HEK293 (cell line): ENCODE measurements around the gene PDE4DIP.
"Not testable (repeated sequence)": the region's sequence is repeated elsewhere in the genome, so short reads cannot be mapped to it uniquely, and the experiment has no call there.

Experiments used
- CTCF ChIA-PET: fragments of 350-600 bp; formaldehyde crosslinking; extraction: SDS; loops from one replicate; lab custom pipeline; 2021; ENCODE audit warnings: antibody characterized with exemption; lab: Yijun Ruan, JAX
- POLR2A ChIA-PET: fragments of 300-600 bp; formaldehyde crosslinking; extraction: SDS; loops from one replicate; lab custom pipeline; 2020; ENCODE audit warnings: antibody characterized with exemption, inconsistent platforms; lab: Yijun Ruan, JAX
- H3K27ac ChIP-seq: fragments of 200-500 bp; sonication (Bioruptor generic); 2 replicates; pipeline ENCODE4 v1.5.1; 2014; ENCODE audit warnings: low read depth, low read length, control low read depth, inconsistent platforms; ENCODE audit errors: extremely low read depth
- H3K36me3 ChIP-seq, 2 experiments: fragments of 200-500 bp in 1 of 2; sonication (Bioruptor generic) in 1 of 2; 1 replicate in 1 of 2; 2 replicates in 1 of 2; pipeline ENCODE4 v1.5.1; 2014 to 2017; ENCODE audit warnings: inconsistent platforms in 2 of 2, low read length in 2 of 2; ENCODE audit not compliant: control insufficient read depth in 2 of 2, insufficient read depth in 1 of 2
- H3K4me1 ChIP-seq: fragments of 200-500 bp; sonication (Bioruptor generic); 2 replicates; pipeline ENCODE4 v1.5.1; 2014; ENCODE audit warnings: mild to moderate bottlenecking, low read length, inconsistent platforms; ENCODE audit not compliant: control insufficient read depth, insufficient read depth
- H3K4me3 ChIP-seq: 2 replicates; pipeline ENCODE4 v1.5.1; 2011; ENCODE audit warnings: low read depth, mild to moderate bottlenecking, control low read depth, low read length, moderate library complexity
- H3K9me3 ChIP-seq: fragments of 200-500 bp; sonication (Bioruptor generic); 2 replicates; pipeline ENCODE4 v1.5.1; 2014; ENCODE audit warnings: low read depth, low read length, inconsistent platforms; ENCODE audit not compliant: control insufficient read depth, insufficient read depth

The PDE4DIP gene

GRCh38 chr1:148968682-148969081, 124.5 kb downstream of the PDE4DIP start:
- H3K36me3 ChIP-seq, CTCF ChIA-PET, POLR2A ChIA-PET, H3K4me3 ChIP-seq, H3K4me1 ChIP-seq, H3K9me3 ChIP-seq, H3K27ac ChIP-seq: not testable (repeated sequence)

DNA sequence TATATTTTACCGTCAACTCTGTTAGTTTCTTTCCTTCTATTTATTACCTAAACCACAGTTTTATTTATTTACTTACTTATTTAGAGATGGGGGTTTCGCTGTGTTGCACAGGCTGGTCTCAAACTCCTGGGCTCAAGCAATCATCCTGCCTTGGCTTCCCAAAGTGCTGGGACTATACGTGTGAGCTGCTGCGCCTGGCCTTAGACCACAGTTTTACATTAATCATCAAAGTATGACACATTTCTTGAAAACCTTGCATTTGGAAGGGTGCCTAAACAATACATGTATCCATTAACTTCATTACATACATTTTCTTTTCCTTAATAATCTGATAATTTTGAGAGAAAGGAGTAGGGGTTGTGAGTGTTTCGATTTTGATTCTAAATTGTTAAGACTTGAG, 124.9 kb downstream of the PDE4DIP start:
- H3K36me3 ChIP-seq, POLR2A ChIA-PET, H3K27ac ChIP-seq, H3K9me3 ChIP-seq, CTCF ChIA-PET, H3K4me3 ChIP-seq, H3K4me1 ChIP-seq: not testable (repeated sequence)

DNA sequence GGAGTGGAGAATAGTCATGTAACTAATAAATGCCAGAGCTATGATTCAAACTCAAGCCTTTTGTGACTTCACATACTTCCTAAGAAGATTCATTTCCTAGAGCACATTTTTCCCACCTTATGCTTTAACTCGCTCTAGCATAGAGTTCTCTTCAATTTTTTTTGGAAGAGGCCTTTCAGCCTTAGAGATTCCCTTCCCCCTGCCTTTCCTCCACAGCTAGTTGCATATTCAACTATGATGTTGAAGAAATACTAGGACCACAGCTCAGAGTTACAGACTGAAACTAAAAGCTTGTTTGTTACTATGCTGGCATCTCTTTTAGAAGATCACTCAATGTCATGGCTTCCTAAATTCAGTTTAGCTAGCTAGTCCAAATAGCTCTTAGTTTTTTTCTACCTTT, 131.2 kb downstream of the PDE4DIP start:
- POLR2A ChIA-PET, H3K4me3 ChIP-seq, CTCF ChIA-PET, H3K27ac ChIP-seq, H3K9me3 ChIP-seq, H3K4me1 ChIP-seq: not testable (repeated sequence)
- peaks cover 11 to 31% of the 10 kb centered on the region in 2 experiments for H3K36me3 ChIP-seq

- H3K27ac ChIP-seq, H3K4me1 ChIP-seq, CTCF ChIA-PET, H3K9me3 ChIP-seq, POLR2A ChIA-PET, H3K4me3 ChIP-seq: not testable (repeated sequence)
- H3K36me3 ChIP-seq: peaks cover 12 to 35% of the 10 kb centered on the region in 2 experiments
These were observed 131.8 kb downstream of the PDE4DIP start for GRCh38 chr1:148975866-148976537.

GRCh38 chr1:148977785-148978184, 133.6 kb downstream of the PDE4DIP start:
- CTCF ChIA-PET, POLR2A ChIA-PET, H3K4me1 ChIP-seq, H3K27ac ChIP-seq, H3K4me3 ChIP-seq, H3K9me3 ChIP-seq: not testable (repeated sequence)
- peaks cover 16 to 52% of the 10 kb centered on the region in 2 experiments for H3K36me3 ChIP-seq

GRCh38 chr1:148989378-148989777, 145.2 kb downstream of the PDE4DIP start:
- CTCF ChIA-PET, POLR2A ChIA-PET, H3K36me3 ChIP-seq, H3K9me3 ChIP-seq, H3K4me3 ChIP-seq, H3K4me1 ChIP-seq, H3K27ac ChIP-seq: not testable (repeated sequence)

GRCh38 chr1:148990233-148990788, 146.1 kb downstream of the PDE4DIP start:
- CTCF ChIA-PET, H3K36me3 ChIP-seq, H3K4me3 ChIP-seq, H3K4me1 ChIP-seq, H3K27ac ChIP-seq, H3K9me3 ChIP-seq, POLR2A ChIA-PET: not testable (repeated sequence)

DNA sequence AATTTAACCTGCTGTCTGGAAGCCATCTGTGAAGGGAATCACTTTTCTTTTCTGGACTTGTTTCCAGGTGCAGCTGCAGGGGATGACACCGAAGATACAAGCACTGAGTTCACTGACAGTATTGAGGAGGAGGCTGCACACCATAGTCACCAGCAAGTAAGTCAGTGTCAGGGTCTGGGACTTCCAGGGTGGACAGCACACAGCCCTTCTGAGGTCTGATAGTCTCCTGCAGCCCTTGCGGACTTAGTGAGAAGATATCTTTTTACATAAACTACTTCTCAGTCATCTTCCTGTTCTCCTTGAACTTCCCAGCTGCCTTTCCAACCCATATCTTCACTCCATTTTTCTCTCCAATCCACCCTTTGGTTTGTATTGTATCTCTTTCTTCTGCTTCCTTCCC, 147.6 kb downstream of the PDE4DIP start:
- H3K36me3 ChIP-seq, H3K4me1 ChIP-seq, H3K27ac ChIP-seq, H3K9me3 ChIP-seq, H3K4me3 ChIP-seq, POLR2A ChIA-PET, CTCF ChIA-PET: not testable (repeated sequence)

DNA sequence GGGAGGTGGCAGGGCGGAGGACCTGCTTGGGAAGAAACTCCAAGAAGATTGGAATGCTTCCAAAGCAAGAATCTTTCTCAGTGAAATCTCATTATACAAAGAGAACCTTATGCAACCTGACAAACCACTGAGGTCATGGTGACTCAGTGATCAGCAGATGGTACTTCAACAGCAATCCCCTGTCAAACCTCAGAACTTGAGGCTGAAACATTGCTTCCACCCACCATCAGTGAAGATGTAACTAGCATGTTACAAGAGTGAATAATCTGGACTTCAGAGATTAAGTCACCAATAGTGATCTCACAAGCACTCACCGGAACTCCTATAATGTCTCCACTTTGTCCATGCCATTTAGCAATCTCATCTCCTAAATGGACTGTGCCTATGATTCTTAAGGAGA, 148.1 kb downstream of the PDE4DIP start:
- H3K4me3 ChIP-seq, H3K27ac ChIP-seq, CTCF ChIA-PET, H3K4me1 ChIP-seq, H3K36me3 ChIP-seq, H3K9me3 ChIP-seq, POLR2A ChIA-PET: not testable (repeated sequence)

DNA sequence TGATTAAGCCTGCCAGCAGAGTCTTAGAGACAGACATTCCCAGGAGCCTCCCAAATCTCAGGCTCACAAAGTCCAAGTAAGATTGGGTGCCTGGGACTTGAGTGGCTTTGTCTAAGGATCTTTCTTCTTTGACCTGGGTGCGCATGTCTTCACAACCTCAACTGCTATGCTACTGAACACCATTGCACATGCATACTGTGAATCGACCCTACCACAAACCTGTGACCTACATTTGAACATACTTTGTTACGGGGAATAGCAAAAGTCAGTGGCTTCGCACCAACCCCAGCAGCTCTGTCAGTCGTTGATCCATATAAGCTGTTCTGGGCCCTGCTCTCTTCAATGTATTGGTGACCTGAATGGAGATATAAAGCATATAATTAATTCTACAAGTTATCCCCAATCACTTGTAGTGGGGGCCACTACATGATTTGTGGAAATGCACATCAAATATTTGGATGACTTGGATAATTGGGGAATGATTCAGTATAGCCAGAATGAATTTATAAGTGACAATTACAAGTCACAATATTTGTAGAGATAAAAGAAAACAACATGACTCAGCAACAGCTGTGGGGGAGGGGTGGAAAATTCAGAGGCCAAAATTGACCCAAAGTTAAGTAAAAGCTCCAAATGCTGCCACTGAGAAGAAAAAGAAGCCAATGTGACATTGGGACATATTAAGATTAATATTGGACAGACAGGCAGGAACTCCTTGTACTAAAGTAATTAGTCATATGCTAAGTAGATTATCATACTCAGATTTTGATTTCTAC, 152.4 kb downstream of the PDE4DIP start:
- POLR2A ChIA-PET, H3K36me3 ChIP-seq, H3K4me1 ChIP-seq, CTCF ChIA-PET, H3K27ac ChIP-seq, H3K9me3 ChIP-seq, H3K4me3 ChIP-seq: not testable (repeated sequence)

DNA sequence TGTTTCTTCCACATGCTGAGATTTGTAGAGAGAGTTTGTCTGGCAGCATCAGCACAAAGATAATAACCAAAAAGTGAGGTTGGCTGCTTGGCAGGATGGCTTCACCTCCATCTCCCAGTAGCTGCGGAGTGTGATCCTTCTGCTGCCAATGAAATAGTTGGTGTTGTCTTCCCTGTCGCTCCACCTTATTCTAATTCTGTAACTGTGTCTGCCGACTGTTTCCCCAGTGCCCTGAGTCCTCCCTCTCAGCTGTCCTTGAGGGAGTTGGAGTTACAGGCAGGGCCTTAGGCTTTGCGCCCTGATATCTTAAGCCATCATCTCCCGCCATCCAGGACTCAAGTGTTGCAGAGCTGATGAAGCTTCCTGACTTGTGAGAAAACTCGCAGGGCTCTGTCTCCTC, 153.2 kb downstream of the PDE4DIP start:
- H3K36me3 ChIP-seq, H3K9me3 ChIP-seq, CTCF ChIA-PET, H3K27ac ChIP-seq, POLR2A ChIA-PET, H3K4me1 ChIP-seq, H3K4me3 ChIP-seq: not testable (repeated sequence)
